OCI-LY7 (cell line): ENCODE measurements around the gene SMYD3.

ENCODE experiments used
- CTCF ChIP-seq: fragments of 200-600 bp; sonication (generic); conservative IDR thresholded peaks from 2 replicates; pipeline ENCODE4 v1.5.1; 2014; ENCODE audit warnings: mild to moderate bottlenecking, antibody characterized with exemption, low read length, moderate library complexity, mixed read lengths
- EZH2phosphoT487 ChIP-seq: fragments of 200-600 bp; sonication (generic); IDR thresholded peaks from 2 replicates; pipeline ENCODE4 v1.6.1; 2018; ENCODE audit warnings: low read depth, borderline replicate concordance, mild to moderate bottlenecking, mixed run types, antibody characterized with exemption, low read length, moderate library complexity, mixed read lengths

DNA sequence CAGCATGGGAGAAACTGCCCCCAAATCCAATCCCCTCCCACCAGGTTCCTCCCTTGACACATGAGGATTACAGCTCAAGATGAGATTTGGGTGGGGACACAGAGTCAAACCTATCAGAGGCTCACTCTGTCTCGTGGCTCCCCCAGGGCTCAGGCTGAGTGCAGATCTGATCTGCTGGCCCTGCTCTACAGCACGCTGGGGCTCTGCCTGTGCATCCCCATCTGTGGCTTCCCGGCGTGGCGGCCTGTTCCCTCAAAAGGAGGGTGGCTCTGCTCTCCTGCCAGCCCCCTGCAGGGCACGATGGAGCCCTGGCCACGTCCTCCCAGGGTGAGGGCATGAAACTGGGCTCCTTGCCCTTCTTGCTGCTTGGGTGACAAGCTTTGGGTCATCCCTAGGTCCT, 19.8 kb upstream of the SMYD3 start:
- TF ChIP-seq EZH2phosphoT487 (no peak), CTCF (no peak)
